H9 (cell line): ENCODE measurements around the gene RNF217. TPM values are rescaled to one million over a fixed set of nuclear protein-coding genes. Genes with fewer than 3 reads are reported as not detected.

Experiments
- DNase-seq: peaks from one replicate; pipeline ENCODE4 v3.0.0-alpha.2; 2017
- H2AFZ ChIP-seq: one replicate; pipeline ENCODE4 v1.6.1; 2013; ENCODE audit warnings: mild to moderate bottlenecking, low read length, control low read depth, moderate library complexity
- H2AK5ac ChIP-seq: 2 replicates; pipeline ENCODE4 v1.6.1; 2013; ENCODE audit warnings: low read length, control low read depth, mixed read lengths; ENCODE audit not compliant: insufficient read length
- H2BK120ac ChIP-seq: one replicate; pipeline ENCODE4 v1.6.1; 2013; ENCODE audit warnings: low read depth, mild to moderate bottlenecking, low read length, control low read depth, inconsistent platforms; ENCODE audit not compliant: poor library complexity, severe bottlenecking
- H2BK12ac ChIP-seq: 2 replicates; pipeline ENCODE4 v1.6.1; 2013; ENCODE audit warnings: low read length, control low read depth, mixed read lengths, low read depth; ENCODE audit not compliant: insufficient read length
- H2BK15ac ChIP-seq: 2 replicates; pipeline ENCODE4 v1.6.1; 2013; ENCODE audit warnings: low read depth, low read length, control low read depth
- H2BK20ac ChIP-seq: one replicate; pipeline ENCODE4 v1.6.1; 2013; ENCODE audit warnings: low read depth, mild to moderate bottlenecking, low read length, control low read depth, inconsistent platforms; ENCODE audit not compliant: poor library complexity, severe bottlenecking
- H2BK5ac ChIP-seq: 2 replicates; pipeline ENCODE4 v1.6.1; 2013; ENCODE audit warnings: low read length, control low read depth, mixed read lengths; ENCODE audit not compliant: insufficient read length
- H3K14ac ChIP-seq: 2 replicates; pipeline ENCODE4 v1.6.1; 2013; ENCODE audit warnings: low read length, control low read depth; ENCODE audit not compliant: insufficient read depth
- H3K18ac ChIP-seq: 2 replicates; pipeline ENCODE4 v1.6.1; 2013; ENCODE audit warnings: low read depth, mild to moderate bottlenecking, mixed read lengths, low read length, control low read depth; ENCODE audit not compliant: insufficient read length
- H3K23ac ChIP-seq: 2 replicates; pipeline ENCODE4 v1.6.1; 2013; ENCODE audit warnings: low read length, control low read depth, mixed read lengths, low read depth; ENCODE audit not compliant: insufficient read length
- H3K23me2 ChIP-seq: 2 replicates; pipeline ENCODE4 v1.6.1; 2013; ENCODE audit warnings: low read depth, mild to moderate bottlenecking, mixed read lengths, low read length, control low read depth; ENCODE audit not compliant: insufficient read length, poor library complexity, severe bottlenecking
- H3K27ac ChIP-seq: 2 replicates; pipeline ENCODE4 v1.5.1; 2013; ENCODE audit warnings: low read length, control low read depth, mixed read lengths, low read depth; ENCODE audit not compliant: insufficient read length
- H3K27me3 ChIP-seq: 2 replicates; pipeline ENCODE4 v1.6.1; 2013; ENCODE audit warnings: low read length, control low read depth, inconsistent platforms; ENCODE audit not compliant: insufficient read depth
- H3K4ac ChIP-seq: 2 replicates; pipeline ENCODE4 v1.6.1; 2013; ENCODE audit warnings: low read depth, mild to moderate bottlenecking, control low read depth, inconsistent platforms, low read length, moderate library complexity
- H3K4me1 ChIP-seq: 2 replicates; pipeline ENCODE4 v1.6.1; 2013; ENCODE audit warnings: low read length, control low read depth, inconsistent platforms; ENCODE audit not compliant: insufficient read depth
- H3K4me2 ChIP-seq: 2 replicates; pipeline ENCODE4 v1.6.1; 2013; ENCODE audit warnings: low read length, control low read depth, mixed read lengths; ENCODE audit not compliant: insufficient read length, insufficient read depth
- H3K56ac ChIP-seq: 2 replicates; pipeline ENCODE4 v1.6.1; 2013; ENCODE audit warnings: low read depth, mild to moderate bottlenecking, mixed read lengths, low read length, control low read depth; ENCODE audit not compliant: insufficient read length
- H3K79me1 ChIP-seq: 2 replicates; pipeline ENCODE4 v1.6.1; 2013; ENCODE audit warnings: low read depth, mild to moderate bottlenecking, moderate library complexity, low read length, control low read depth, inconsistent platforms; ENCODE audit not compliant: insufficient read depth, poor library complexity, severe bottlenecking
- H3K79me2 ChIP-seq: 2 replicates; pipeline ENCODE4 v1.6.1; 2013; ENCODE audit warnings: low read length, control low read depth, inconsistent platforms; ENCODE audit not compliant: insufficient read depth
- H3K9ac ChIP-seq: 2 replicates; pipeline ENCODE4 v1.6.1; 2013; ENCODE audit warnings: low read length, control low read depth, mixed read lengths; ENCODE audit not compliant: insufficient read length; ENCODE audit errors: extremely low read depth
- H3K9me3 ChIP-seq: one replicate; pipeline ENCODE4 v1.6.1; 2013; ENCODE audit warnings: low read depth, low read length, inconsistent platforms; ENCODE audit not compliant: control insufficient read depth
- H3T11ph ChIP-seq: one replicate; pipeline ENCODE4 v1.6.1; 2013; ENCODE audit warnings: mild to moderate bottlenecking, low read length, control low read depth, inconsistent platforms
- H4K20me1 ChIP-seq: one replicate; pipeline ENCODE4 v1.6.1; 2013; ENCODE audit not compliant: control insufficient read depth, insufficient read length, insufficient read depth
- H4K5ac ChIP-seq: 2 replicates; pipeline ENCODE4 v1.6.1; 2013; ENCODE audit warnings: low read depth, mild to moderate bottlenecking, mixed read lengths, low read length, control low read depth; ENCODE audit not compliant: insufficient read length
- H4K8ac ChIP-seq: replicated peaks from 2 replicates; pipeline ENCODE4 v1.6.1; 2013; ENCODE audit warnings: low read length, control low read depth, mixed read lengths, low read depth; ENCODE audit not compliant: insufficient read length
- H4K91ac ChIP-seq: 2 replicates; pipeline ENCODE4 v1.6.1; 2013; ENCODE audit warnings: low read depth, mild to moderate bottlenecking, moderate library complexity, mixed read lengths, low read length, control low read depth; ENCODE audit not compliant: insufficient read length
- H3K27ac Mint-ChIP-seq, 3 experiments: 2 replicates in 2 of 3; 3 replicates in 1 of 3; pipeline ENCODE4 v1.8.0; 2020 to 2021; ENCODE audit warnings: mixed read lengths in 3 of 3, mild to moderate bottlenecking in 1 of 3, moderate library complexity in 1 of 3
- H3K27me3 Mint-ChIP-seq: 2 replicates; pipeline ENCODE4 v1.8.0; 2021; ENCODE audit warnings: low read depth, mild to moderate bottlenecking, moderate library complexity, mixed read lengths
- H3K36me3 Mint-ChIP-seq, 3 experiments: 2 replicates in 2 of 3; 3 replicates in 1 of 3; pipeline ENCODE4 v1.8.0; 2020 to 2021; ENCODE audit warnings: low read depth in 3 of 3, mixed read lengths in 3 of 3; ENCODE audit not compliant: insufficient read depth in 1 of 3
- H3K4me1 Mint-ChIP-seq, 2 experiments: 2 replicates each; pipeline ENCODE4 v1.8.0; 2020; ENCODE audit warnings: mixed read lengths in 2 of 2
- H3K4me3 Mint-ChIP-seq, 2 experiments: 2 replicates in 1 of 2; 3 replicates in 1 of 2; pipeline ENCODE4 v1.8.0; 2020 to 2021; ENCODE audit warnings: mild to moderate bottlenecking in 2 of 2, mixed read lengths in 2 of 2, moderate library complexity in 1 of 2
- H3K9me3 Mint-ChIP-seq, 2 experiments: 2 replicates in 1 of 2; 3 replicates in 1 of 2; pipeline ENCODE4 v1.8.0; 2020; ENCODE audit warnings: mild to moderate bottlenecking in 2 of 2, mixed read lengths in 2 of 2, moderate library complexity in 1 of 2
- CTCF ChIP-seq: fragments of 200-600 bp; sonication (generic); conservative IDR thresholded peaks from 3 replicates; pipeline ENCODE4 v1.8.0; 2021; ENCODE audit warnings: antibody characterized with exemption, mild to moderate bottlenecking
- WGBS: extraction: QIAGEN DNeasy Blood & Tissue Kit; methylation state at CpG from one replicate; pipeline ENCODE4 v1.1.7; 2013; ENCODE audit warnings: missing lambda C conversion rate, low lambda C conversion rate, mixed read lengths; ENCODE audit not compliant: insufficient read length; ENCODE audit errors: extremely low coverage; 5-methylcytosine and 5-hydroxymethylcytosine counted together
- total RNA-seq: library from RNA; stranded (reverse); gene quantifications from 2 replicates; pipeline ENCODE4 v1.2.1, GENCODE V29; 2021

Gene RNF217
- total RNA-seq, 1 experiment from 2014 or later: 9.6 TPM

- H2AK5ac ChIP-seq: no peak overlapping the region
- no peak overlapping the region for H3T11ph ChIP-seq
- H3K79me1 ChIP-seq: no peaks in the 10 kb centered on the region
- peaks cover 16% of the 10 kb centered on the region for H3K9me3 ChIP-seq
- H2BK120ac ChIP-seq: no peak overlapping the region
- H4K91ac ChIP-seq: no peak overlapping the region
- no peak overlapping the region for H3K9ac ChIP-seq
- H3K56ac ChIP-seq: no peak overlapping the region
- no peak overlapping the region for H2BK5ac ChIP-seq
- no peak overlapping the region for H2AFZ ChIP-seq
- no CpG with 5 or more reads among the region's 4 CpGs for WGBS
- H3K18ac ChIP-seq: no peak overlapping the region
- no peak overlapping the region for H3K14ac ChIP-seq
- no peak overlapping the region for H4K5ac ChIP-seq
- Mint-ChIP-seq H3K9me3 (peaks cover 8 to 12% of the 10 kb centered on the region in 2 experiments), H3K27ac (0 out of 7 replicates have a peak overlapping the region, but pooled peaks of 1 of the 3 experiments have one; percentile 13), H3K27me3 (no peaks in the 10 kb centered on the region), H3K4me1 (peaks cover 17% of the 10 kb centered on the region in 2 experiments), H3K36me3 (peaks cover 11 to 28% (median 24%) of the 10 kb centered on the region in 3 experiments), H3K4me3 (no peak overlapping the region)
- H3K79me2 ChIP-seq: no peaks in the 10 kb centered on the region
- no peak overlapping the region for H3K4me2 ChIP-seq
- no peak overlapping the region for H3K27ac ChIP-seq
- H3K23me2 ChIP-seq: no peaks in the 10 kb centered on the region
- H3K27me3 ChIP-seq: no peaks in the 10 kb centered on the region
- no peak overlapping the region for H2BK20ac ChIP-seq
- H4K8ac ChIP-seq: no peak overlapping the region
- H2BK15ac ChIP-seq: no peak overlapping the region
- H4K20me1 ChIP-seq: no peaks in the 10 kb centered on the region
- H3K23ac ChIP-seq: no peak overlapping the region
- no peak overlapping the region for H3K4ac ChIP-seq
- no peaks in the 10 kb centered on the region for H3K4me1 ChIP-seq
- no peak for TF ChIP-seq CTCF
- no peak for DNase-seq
- H2BK12ac ChIP-seq: no peak overlapping the region
Measured at GRCh38 chr6:124979294-124979678, 17.0 kb downstream of the RNF217 start.
